ENCODE measurements around the gene PFN4.
"Not testable (repeated sequence)": the region's sequence is repeated elsewhere in the genome, so short reads cannot be mapped to it uniquely, and the experiment has no call there.

The PFN4 gene

DNA sequence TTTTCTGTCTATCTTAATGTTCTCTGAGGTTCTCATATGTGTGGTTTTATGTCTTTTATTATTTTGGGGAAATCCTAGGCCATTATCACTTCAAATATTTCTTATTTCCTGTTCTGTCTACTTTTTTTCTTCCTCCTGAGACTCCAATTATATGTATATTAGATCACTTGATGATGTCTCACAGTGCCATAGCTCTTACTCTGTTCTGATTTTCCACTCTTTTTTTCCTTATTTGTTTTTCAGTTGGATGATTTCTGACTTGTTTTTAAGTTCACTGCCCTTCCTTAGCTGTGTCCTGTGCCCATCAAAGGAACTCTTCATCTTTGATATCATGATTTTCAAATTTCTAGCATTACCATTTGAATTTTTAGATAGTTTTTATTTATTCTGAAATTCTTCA, 24.2 kb upstream of the PFN4 start:
- DNase-seq (ENCODE audit: low read depth): no peak
- H3K4me3 ChIP-seq (ENCODE audit: low read depth, low read length): no peak overlapping the region
- TF ChIP-seq, protein P1, sequence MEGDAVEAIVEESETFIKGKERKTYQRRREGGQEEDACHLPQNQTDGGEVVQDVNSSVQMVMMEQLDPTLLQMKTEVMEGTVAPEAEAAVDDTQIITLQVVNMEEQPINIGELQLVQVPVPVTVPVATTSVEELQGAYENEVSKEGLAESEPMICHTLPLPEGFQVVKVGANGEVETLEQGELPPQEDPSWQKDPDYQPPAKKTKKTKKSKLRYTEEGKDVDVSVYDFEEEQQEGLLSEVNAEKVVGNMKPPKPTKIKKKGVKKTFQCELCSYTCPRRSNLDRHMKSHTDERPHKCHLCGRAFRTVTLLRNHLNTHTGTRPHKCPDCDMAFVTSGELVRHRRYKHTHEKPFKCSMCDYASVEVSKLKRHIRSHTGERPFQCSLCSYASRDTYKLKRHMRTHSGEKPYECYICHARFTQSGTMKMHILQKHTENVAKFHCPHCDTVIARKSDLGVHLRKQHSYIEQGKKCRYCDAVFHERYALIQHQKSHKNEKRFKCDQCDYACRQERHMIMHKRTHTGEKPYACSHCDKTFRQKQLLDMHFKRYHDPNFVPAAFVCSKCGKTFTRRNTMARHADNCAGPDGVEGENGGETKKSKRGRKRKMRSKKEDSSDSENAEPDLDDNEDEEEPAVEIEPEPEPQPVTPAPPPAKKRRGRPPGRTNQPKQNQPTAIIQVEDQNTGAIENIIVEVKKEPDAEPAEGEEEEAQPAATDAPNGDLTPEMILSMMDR (IDR thresholded peaks at IDR 0.05; ENCODE audit: low read depth, low read length): no peak
- no peak for TF ChIP-seq MYC (IDR thresholded peaks at IDR 0.05; ENCODE audit: low read depth, low read length)
- no peak for TF ChIP-seq POLR2A (IDR thresholded peaks at IDR 0.05; ENCODE audit: extremely low read depth, insufficient read length)
- TF ChIP-seq, protein P2, sequence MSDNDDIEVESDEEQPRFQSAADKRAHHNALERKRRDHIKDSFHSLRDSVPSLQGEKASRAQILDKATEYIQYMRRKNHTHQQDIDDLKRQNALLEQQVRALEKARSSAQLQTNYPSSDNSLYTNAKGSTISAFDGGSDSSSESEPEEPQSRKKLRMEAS (IDR thresholded peaks at IDR 0.05; ENCODE audit: low read depth, low read length): no peak

DNA sequence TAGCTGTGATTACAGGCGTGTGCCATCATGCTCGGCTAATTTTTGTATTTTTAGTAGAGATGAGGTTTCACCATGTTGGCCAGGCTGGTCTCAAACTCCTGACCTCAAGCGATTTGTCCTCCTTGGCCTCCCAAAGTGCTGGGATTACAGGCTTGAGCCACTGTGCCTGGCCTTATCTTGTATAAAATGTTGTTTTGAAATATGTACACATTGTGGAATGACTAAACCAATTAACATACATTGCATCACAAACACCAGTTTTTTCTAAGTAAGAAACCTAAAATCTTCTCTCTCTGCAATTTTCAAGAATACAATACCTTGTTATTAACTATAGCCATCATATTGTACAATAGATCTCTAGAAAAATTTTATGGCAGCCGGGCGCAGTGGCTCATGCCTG, 17.2 kb upstream of the PFN4 start:
- not testable (repeated sequence) for H3K4me3 ChIP-seq (ENCODE audit: low read depth, low read length); DNase-seq (ENCODE audit: low read depth)

DNA sequence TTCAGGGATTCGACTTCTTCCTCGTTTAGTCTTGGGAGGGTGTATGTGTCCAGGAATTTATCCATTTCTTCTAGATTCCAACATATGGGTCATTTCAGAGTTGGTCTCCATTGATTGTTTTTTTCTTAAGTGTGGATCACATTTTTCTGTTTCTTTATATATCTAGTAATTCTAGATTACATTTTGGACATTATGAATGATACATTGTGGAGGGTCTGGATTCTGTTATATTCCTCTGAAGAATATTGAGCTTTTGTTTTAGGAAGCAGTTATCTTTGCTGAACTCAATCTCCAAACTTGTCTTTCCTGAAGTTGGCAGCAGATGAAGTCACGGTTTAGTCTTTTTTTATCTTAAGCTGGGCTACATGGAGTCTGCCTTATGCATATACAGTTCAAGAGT, 9.4 kb upstream of the PFN4 start:
- TF ChIP-seq, protein P1 (IDR thresholded peaks at IDR 0.05; ENCODE audit: low read depth, low read length): no peak
- TF ChIP-seq POLR2A (IDR thresholded peaks at IDR 0.05; ENCODE audit: extremely low read depth, insufficient read length): no peak
- TF ChIP-seq, protein P2 (IDR thresholded peaks at IDR 0.05; ENCODE audit: low read depth, low read length): no peak
- no peak for TF ChIP-seq MYC (IDR thresholded peaks at IDR 0.05; ENCODE audit: low read depth, low read length)
- no peak overlapping the region for H3K4me3 ChIP-seq (ENCODE audit: low read depth, low read length)
- no peak for DNase-seq (ENCODE audit: low read depth)

DNA sequence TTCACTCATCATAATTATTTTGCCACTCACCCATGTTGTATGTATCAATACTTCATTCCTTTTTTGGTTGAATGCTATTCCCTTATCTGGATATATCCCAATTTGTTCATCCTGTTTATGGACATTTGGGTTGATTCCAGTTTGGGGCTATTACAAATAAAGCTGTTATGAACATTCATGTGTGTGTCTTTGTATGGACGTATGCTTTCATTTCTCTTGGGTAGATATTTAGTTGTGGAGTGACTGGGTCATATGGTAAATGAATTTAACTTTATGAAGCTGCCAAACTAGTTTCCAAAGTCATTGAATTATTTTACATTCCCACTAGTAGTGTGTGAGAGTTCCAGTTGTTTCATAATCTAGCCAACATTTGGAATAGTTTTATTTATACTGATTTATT, 2.8 kb upstream of the PFN4 start:
- DNase-seq (ENCODE audit: low read depth): no peak
- H3K4me3 ChIP-seq (ENCODE audit: low read depth, low read length): no peak overlapping the region
- TF ChIP-seq POLR2A (IDR thresholded peaks at IDR 0.05; ENCODE audit: extremely low read depth, insufficient read length) (no peak), MYC (IDR thresholded peaks at IDR 0.05; ENCODE audit: low read depth, low read length) (no peak)
- TF ChIP-seq, protein P1 (IDR thresholded peaks at IDR 0.05; ENCODE audit: low read depth, low read length): no peak
- TF ChIP-seq, protein P2 (IDR thresholded peaks at IDR 0.05; ENCODE audit: low read depth, low read length): no peak

DNA sequence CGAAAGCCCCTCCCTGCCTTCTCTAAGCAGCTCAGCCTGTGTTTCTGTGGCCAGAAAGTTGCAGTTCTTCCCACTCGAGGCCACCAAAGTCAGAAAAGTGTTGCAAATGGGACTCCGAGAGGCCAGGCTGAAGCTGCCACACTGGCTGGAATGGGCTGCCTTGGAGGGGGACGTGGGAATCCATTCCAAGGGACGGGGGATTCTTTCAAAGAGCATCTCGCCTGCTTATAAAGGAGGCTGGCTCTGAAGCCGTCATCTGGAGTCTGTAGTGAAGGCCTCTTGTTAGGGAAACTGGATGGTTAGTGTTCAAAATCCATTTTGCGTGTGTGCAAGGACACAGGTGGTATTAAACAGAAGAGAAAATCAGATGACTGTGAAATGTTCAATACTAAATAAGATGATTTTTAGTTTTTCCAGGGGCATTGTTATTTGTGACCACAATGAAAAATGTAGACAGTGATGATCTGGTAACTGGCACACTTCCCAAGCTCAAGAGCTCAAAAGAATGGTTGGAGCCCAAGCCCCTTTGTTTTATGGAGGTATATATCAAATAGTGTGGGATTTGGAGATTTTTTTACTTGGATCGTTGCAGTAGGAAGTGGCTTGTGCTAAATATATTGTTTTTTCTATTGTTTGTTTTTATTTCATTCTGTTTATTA, 917 bp upstream of the PFN4 start:
- no peak for TF ChIP-seq MYC (IDR thresholded peaks at IDR 0.05; ENCODE audit: low read depth, low read length)
- TF ChIP-seq, protein P1 (IDR thresholded peaks at IDR 0.05; ENCODE audit: low read depth, low read length): no peak
- TF ChIP-seq POLR2A (IDR thresholded peaks at IDR 0.05; ENCODE audit: extremely low read depth, insufficient read length): no peak
- TF ChIP-seq, protein P2 (IDR thresholded peaks at IDR 0.05; ENCODE audit: low read depth, low read length): no peak
- no peak for DNase-seq (ENCODE audit: low read depth)
- peak overlapping the region; percentile 68 for H3K4me3 ChIP-seq (ENCODE audit: low read depth, low read length)

DNA sequence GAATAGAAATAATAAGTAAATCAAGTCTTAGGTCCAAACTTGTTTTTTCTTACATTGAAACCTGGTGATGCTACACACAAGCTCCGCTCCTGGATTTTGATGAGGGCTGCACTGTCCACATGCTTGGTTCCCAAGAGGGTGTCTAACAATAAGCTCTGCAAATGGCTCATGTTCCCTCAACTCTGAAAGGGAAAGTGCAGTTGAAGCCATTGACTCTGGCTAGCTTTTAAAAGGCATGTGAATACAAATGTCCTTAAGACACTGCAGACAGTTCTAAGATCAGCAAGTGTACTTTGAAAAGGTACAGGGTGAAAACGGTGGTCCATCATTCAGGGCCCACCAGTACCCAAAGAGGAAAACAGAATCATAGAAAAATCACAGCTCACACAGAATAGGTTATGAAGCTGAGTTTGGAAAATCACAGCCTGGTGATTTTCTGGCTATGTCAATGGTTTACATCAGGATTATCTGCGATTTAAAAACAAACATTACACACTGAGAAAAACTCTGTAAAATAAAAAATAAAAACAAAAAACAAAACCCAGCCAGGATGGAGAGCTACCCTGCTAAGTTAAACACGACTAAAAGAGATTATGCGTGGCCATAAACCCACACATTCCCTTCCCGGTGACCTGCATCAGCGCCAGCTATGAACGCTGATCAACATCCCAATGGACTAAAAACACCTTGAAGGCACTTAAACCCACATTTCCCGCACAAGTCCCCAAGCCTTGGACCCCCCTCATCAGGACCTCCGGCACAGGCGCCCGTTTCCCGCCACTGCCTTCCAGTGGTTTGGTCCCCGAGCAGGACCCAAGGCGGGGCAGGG, 554 bp downstream of the PFN4 start:
- TF ChIP-seq POLR2A (IDR thresholded peaks at IDR 0.05; ENCODE audit: extremely low read depth, insufficient read length) (no peak), MYC (IDR thresholded peaks at IDR 0.05; ENCODE audit: low read depth, low read length) (no peak)
- TF ChIP-seq, protein P1 (IDR thresholded peaks at IDR 0.05; ENCODE audit: low read depth, low read length): no peak
- TF ChIP-seq, protein P2 (IDR thresholded peaks at IDR 0.05; ENCODE audit: low read depth, low read length): no peak
- peak; percentile 19 for DNase-seq (ENCODE audit: low read depth)
- H3K4me3 ChIP-seq (ENCODE audit: low read depth, low read length): peak overlapping the region; percentile 65
